ENCODE measurements around the gene HTRA1.

- no peak for TF ChIP-seq EP300 (IDR thresholded peaks at IDR 0.05)
- TF ChIP-seq CTCF (IDR thresholded peaks at IDR 0.05) = no peak
- TF ChIP-seq POLR2A (IDR thresholded peaks at IDR 0.05) = no peak
- no peak for TF ChIP-seq POLR2AphosphoS5 (IDR thresholded peaks at IDR 0.05)
Observed at GRCh38 chr10:122420624-122421007, 40.7 kb upstream of the HTRA1 start.

All from stomach (tissue), 4 donors.